Measurements from ENCODE around the gene ACTBL2.

ACTBL2 gene

DNA sequence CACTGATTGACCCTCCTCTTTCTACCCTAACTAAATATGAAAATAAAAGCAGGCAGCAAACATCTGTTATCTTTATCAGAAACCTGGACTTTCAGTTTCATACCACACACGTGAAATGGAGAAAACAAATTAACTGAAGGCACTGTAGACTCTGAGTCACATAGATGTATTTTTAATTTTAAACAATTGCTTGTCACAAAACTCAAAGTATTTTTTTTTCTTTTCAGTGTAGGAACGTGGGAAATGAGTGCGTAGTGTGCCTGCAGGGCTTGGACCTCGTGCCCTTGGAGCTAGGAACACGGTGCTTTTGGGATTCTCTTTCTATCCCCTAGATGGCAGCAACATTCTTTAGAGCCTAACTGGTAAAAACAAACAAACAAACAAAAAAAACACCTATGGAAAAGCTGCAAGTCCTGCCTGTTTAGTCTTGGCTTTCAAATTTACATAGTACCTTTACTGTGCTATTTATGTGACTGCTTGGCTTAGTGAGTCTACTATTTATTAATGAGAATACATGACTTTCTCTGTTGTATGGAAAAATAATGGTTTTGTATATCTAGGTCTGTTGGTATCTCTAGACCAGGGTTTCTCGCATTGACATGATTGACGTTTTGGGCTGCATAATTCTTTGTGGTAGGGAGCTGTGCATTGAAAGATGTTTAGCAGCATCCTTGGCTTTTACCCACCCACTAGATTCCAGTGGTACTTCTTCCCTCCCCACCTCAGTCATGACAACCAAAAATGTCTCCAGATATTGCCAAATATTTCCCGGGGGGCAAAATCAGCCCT, 16.8 kb upstream of the ACTBL2 start:
- H3K4me3 ChIP-seq (ENCODE audit: insufficient read depth, low read length, poor library complexity, severe bottlenecking) = no peak overlapping the region
- H3K27ac ChIP-seq (ENCODE audit: low read depth, low read length) = no peak overlapping the region
- H3K9ac ChIP-seq (ENCODE audit: low read length) = no peak overlapping the region
- H3K9me3 ChIP-seq (ENCODE audit: insufficient read depth, low read length) = no peaks in the 10 kb centered on the region
- no peaks in the 10 kb centered on the region for H3K79me2 ChIP-seq (ENCODE audit: insufficient read depth, low read length)
- H3F3A ChIP-seq (ENCODE audit: insufficient read depth) = no peaks in the 10 kb centered on the region
- H3K4me2 ChIP-seq (ENCODE audit: low read depth, low read length, poor library complexity, severe bottlenecking) = peak overlapping the region; percentile 48
- H4K20me1 ChIP-seq (ENCODE audit: low read depth, low read length) = no peaks in the 10 kb centered on the region
- H3K9me2 ChIP-seq (replicated peaks; ENCODE audit: insufficient read depth, low read length) = no peaks in the 10 kb centered on the region
- H3K27me3 ChIP-seq (ENCODE audit: low read length) = no peaks in the 10 kb centered on the region
- no peak overlapping the region for H2AFZ ChIP-seq (ENCODE audit: low read depth, low read length, severe bottlenecking)
- H3K36me3 ChIP-seq (ENCODE audit: low read length) = no peaks in the 10 kb centered on the region
- TF ChIP-seq, protein P1, sequence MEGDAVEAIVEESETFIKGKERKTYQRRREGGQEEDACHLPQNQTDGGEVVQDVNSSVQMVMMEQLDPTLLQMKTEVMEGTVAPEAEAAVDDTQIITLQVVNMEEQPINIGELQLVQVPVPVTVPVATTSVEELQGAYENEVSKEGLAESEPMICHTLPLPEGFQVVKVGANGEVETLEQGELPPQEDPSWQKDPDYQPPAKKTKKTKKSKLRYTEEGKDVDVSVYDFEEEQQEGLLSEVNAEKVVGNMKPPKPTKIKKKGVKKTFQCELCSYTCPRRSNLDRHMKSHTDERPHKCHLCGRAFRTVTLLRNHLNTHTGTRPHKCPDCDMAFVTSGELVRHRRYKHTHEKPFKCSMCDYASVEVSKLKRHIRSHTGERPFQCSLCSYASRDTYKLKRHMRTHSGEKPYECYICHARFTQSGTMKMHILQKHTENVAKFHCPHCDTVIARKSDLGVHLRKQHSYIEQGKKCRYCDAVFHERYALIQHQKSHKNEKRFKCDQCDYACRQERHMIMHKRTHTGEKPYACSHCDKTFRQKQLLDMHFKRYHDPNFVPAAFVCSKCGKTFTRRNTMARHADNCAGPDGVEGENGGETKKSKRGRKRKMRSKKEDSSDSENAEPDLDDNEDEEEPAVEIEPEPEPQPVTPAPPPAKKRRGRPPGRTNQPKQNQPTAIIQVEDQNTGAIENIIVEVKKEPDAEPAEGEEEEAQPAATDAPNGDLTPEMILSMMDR (IDR thresholded peaks at IDR 0.05; ENCODE audit: insufficient read depth, low read length, poor library complexity, severe bottlenecking) = peak; percentile 38
- TF ChIP-seq EZH2phosphoT487 (conservative IDR thresholded peaks at IDR 0.05; ENCODE audit: low read length) = no peak

DNA sequence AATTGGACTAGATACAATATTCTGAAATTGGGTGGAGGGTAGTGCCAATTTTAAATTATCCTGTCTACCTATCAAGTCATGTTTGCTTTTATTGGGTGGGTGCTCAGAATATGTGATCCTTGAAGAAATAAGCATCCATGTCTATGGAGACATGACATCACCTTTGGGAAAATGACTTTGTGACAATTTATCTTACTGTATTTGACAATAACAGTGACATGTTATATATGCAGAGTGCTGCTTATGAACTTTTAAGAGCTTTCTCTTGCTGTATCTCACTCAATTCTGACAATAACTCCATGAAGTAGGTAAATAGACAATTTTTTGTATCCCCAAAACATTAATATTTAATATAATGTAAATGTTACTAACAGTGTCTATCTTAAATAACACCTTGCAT, 15.1 kb upstream of the ACTBL2 start:
- Histone ChIP-seq H3K4me3 (ENCODE audit: insufficient read depth, low read length, poor library complexity, severe bottlenecking) (no peak overlapping the region), H3K79me2 (ENCODE audit: insufficient read depth, low read length) (no peaks in the 10 kb centered on the region), H2AFZ (ENCODE audit: low read depth, low read length, severe bottlenecking) (no peak overlapping the region), H3K9me2 (replicated peaks; ENCODE audit: insufficient read depth, low read length) (no peaks in the 10 kb centered on the region), H4K20me1 (ENCODE audit: low read depth, low read length) (no peaks in the 10 kb centered on the region), H3K27ac (ENCODE audit: low read depth, low read length) (no peak overlapping the region), H3F3A (ENCODE audit: insufficient read depth) (no peaks in the 10 kb centered on the region), H3K9me3 (ENCODE audit: insufficient read depth, low read length) (no peaks in the 10 kb centered on the region), H3K9ac (ENCODE audit: low read length) (no peak overlapping the region), H3K4me2 (ENCODE audit: low read depth, low read length, poor library complexity, severe bottlenecking) (no peak overlapping the region), H3K27me3 (ENCODE audit: low read length) (no peaks in the 10 kb centered on the region), H3K36me3 (ENCODE audit: low read length) (no peaks in the 10 kb centered on the region)
- TF ChIP-seq, protein P1 (IDR thresholded peaks at IDR 0.05; ENCODE audit: insufficient read depth, low read length, poor library complexity, severe bottlenecking) = no peak
- no peak for TF ChIP-seq EZH2phosphoT487 (conservative IDR thresholded peaks at IDR 0.05; ENCODE audit: low read length)

DNA sequence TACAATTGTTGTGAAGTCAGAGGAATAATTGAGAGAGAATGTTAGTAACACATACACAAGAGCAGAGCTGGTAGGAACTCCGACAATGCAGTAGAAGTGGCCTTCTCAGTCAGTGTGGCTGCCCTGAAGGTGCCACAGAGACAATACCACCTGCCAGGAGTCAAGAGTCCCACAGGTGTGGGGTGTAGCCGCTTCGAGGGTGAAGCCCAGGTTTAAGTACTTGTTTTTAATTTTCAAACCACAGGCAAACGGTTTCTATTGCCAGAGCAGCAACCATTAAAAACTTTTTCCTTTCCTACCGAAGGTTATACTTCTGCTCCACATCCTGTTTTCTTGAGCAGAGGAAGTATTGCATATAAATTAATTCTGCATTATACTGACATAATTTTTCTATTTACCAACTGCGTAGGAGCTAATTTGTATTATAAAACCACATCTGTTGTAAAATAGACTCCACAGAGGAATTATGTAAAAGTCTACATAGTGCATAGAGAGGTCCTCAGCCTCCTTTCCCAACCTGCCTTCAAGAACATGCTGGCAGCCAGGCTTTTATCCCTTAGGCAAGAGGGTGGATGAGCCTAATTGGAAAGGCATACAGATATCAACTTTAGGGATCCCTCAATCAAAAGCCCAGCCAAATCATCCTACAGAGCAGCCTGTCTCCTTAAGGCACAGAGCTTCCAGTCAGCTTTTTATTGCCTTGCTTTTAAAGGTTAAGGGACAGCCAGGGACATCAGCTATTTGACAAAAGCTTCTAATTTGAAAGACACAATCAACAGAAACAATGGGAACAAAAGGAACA, 12.9 kb upstream of the ACTBL2 start:
- Histone ChIP-seq H2AFZ (ENCODE audit: low read depth, low read length, severe bottlenecking) (no peak overlapping the region), H3K27ac (ENCODE audit: low read depth, low read length) (no peak overlapping the region), H3K4me2 (ENCODE audit: low read depth, low read length, poor library complexity, severe bottlenecking) (no peak overlapping the region), H3K79me2 (ENCODE audit: insufficient read depth, low read length) (no peaks in the 10 kb centered on the region), H3K9me2 (replicated peaks; ENCODE audit: insufficient read depth, low read length) (no peaks in the 10 kb centered on the region), H3K9me3 (ENCODE audit: insufficient read depth, low read length) (no peaks in the 10 kb centered on the region), H3K27me3 (ENCODE audit: low read length) (no peaks in the 10 kb centered on the region), H4K20me1 (ENCODE audit: low read depth, low read length) (no peaks in the 10 kb centered on the region), H3K36me3 (ENCODE audit: low read length) (no peaks in the 10 kb centered on the region), H3F3A (ENCODE audit: insufficient read depth) (no peaks in the 10 kb centered on the region), H3K4me3 (ENCODE audit: insufficient read depth, low read length, poor library complexity, severe bottlenecking) (no peak overlapping the region), H3K9ac (ENCODE audit: low read length) (no peak overlapping the region)
- no peak for TF ChIP-seq EZH2phosphoT487 (conservative IDR thresholded peaks at IDR 0.05; ENCODE audit: low read length)
- TF ChIP-seq, protein P1 (IDR thresholded peaks at IDR 0.05; ENCODE audit: insufficient read depth, low read length, poor library complexity, severe bottlenecking) = no peak
